Suprapubic skin (tissue), 4 donors: ENCODE measurements around the gene NEMP1. TPM values are rescaled to one million over a fixed set of nuclear protein-coding genes. Genes with fewer than 3 reads are reported as not detected.
A peak's percentile ranks its signal among the peaks of the same experiment; 100 is the strongest.
"Not testable (repeated sequence)": the region's sequence is repeated elsewhere in the genome, so short reads cannot be mapped to it uniquely, and the experiment has no call there.

Experiments used
- DNase-seq, 2 donors: peaks; one replicate each; pipeline ENCODE4 v3.0.0-alpha.2; 2019; ENCODE audit warnings: low spot score in 2 of 2
- H3K27ac ChIP-seq: fragments of 200-600 bp; sonication (generic); one replicate; pipeline ENCODE4 v1.5.1; 2019
- H3K27me3 ChIP-seq: fragments of 200-600 bp; sonication (generic); one replicate; pipeline ENCODE4 v1.5.1; 2019
- H3K36me3 ChIP-seq: fragments of 200-600 bp; sonication (generic); one replicate; pipeline ENCODE4 v1.5.1; 2019
- H3K4me1 ChIP-seq: fragments of 200-600 bp; sonication (generic); one replicate; pipeline ENCODE4 v1.5.1; 2019
- H3K4me3 ChIP-seq: fragments of 200-600 bp; sonication (generic); one replicate; pipeline ENCODE4 v1.5.1; 2019; ENCODE audit warnings: mild to moderate bottlenecking
- H3K9me3 ChIP-seq: fragments of 200-600 bp; sonication (generic); one replicate; pipeline ENCODE4 v1.5.1; 2019
- EP300 ChIP-seq: sonication (generic); formaldehyde crosslinking; IDR thresholded peaks from one replicate; pipeline ENCODE4 v1.6.1; 2017; ENCODE audit warnings: antibody characterized with exemption
- POLR2A ChIP-seq, 2 donors: fragments of 450-650 bp; IDR thresholded peaks; one replicate each; pipeline ENCODE4 v1.6.1; 2017; ENCODE audit warnings: antibody characterized with exemption in 2 of 2, mild to moderate bottlenecking in 2 of 2, moderate library complexity in 2 of 2
- POLR2AphosphoS5 ChIP-seq, 3 donors: sonication (generic); formaldehyde crosslinking; IDR thresholded peaks; one replicate each; pipeline ENCODE4 v1.6.1; 2017; ENCODE audit warnings: antibody characterized with exemption in 3 of 3
- WGBS: methylation state at CpG from one replicate; pipeline ENCODE4 v1.1.5; 2018; 5-methylcytosine and 5-hydroxymethylcytosine counted together
- total RNA-seq, 4 donors: library from RNA; depleted of rRNA; stranded (reverse); fragments of >200 nt; gene quantifications; one replicate each; pipeline ENCODE4 v1.1.0, GENCODE V29; 2016
- TF ChIP-seq, protein P1 (sequence below), 2 donors: fragments of 200-600 bp in 1 of 2; fragments of 450-650 bp in 1 of 2; sonication (generic) in 1 of 2; IDR thresholded peaks; one replicate each; pipeline ENCODE4 v1.5.1; 2016 to 2019; ENCODE audit warnings: antibody characterized with exemption in 2 of 2, mild to moderate bottlenecking in 1 of 2, moderate library complexity in 1 of 2

NEMP1 gene
- total RNA-seq, 4 donors from 2014 or later: 6.5 to 31.2 (median 9.5) TPM

DNA sequence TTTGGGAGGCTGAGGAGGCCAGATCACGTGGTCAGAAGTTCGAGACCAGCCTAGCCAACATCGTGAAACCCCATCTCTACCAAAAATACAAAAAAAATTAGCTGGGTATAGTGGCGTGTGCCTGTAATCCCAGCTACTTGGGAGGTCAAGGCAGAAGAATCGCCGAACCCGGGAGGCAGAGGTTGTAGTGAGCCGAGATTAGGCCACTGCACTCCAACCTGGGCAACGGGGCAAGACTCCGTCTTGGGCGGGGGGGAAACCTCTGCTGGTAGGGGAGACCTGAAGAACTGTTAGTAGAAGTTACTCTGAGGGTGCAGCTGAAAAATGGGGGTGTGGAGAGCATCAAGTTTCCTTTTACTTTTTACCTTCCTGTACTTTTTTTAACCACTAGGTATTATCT is 47.5 kb upstream of the NEMP1 start:
- Histone ChIP-seq H3K9me3 (no peaks in the 10 kb centered on the region), H3K4me3 (no peak overlapping the region), H3K27me3 (no peaks in the 10 kb centered on the region), H3K27ac (no peak overlapping the region), H3K36me3 (no peaks in the 10 kb centered on the region), H3K4me1 (peaks cover 40% of the 10 kb centered on the region)
- 88% methylated on average over 11 of the region's 11 CpGs for WGBS
- TF ChIP-seq POLR2AphosphoS5 (IDR thresholded peaks at IDR 0.05): no peak
- TF ChIP-seq POLR2A (IDR thresholded peaks at IDR 0.05): no peak
- TF ChIP-seq, protein P1, sequence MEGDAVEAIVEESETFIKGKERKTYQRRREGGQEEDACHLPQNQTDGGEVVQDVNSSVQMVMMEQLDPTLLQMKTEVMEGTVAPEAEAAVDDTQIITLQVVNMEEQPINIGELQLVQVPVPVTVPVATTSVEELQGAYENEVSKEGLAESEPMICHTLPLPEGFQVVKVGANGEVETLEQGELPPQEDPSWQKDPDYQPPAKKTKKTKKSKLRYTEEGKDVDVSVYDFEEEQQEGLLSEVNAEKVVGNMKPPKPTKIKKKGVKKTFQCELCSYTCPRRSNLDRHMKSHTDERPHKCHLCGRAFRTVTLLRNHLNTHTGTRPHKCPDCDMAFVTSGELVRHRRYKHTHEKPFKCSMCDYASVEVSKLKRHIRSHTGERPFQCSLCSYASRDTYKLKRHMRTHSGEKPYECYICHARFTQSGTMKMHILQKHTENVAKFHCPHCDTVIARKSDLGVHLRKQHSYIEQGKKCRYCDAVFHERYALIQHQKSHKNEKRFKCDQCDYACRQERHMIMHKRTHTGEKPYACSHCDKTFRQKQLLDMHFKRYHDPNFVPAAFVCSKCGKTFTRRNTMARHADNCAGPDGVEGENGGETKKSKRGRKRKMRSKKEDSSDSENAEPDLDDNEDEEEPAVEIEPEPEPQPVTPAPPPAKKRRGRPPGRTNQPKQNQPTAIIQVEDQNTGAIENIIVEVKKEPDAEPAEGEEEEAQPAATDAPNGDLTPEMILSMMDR (IDR thresholded peaks at IDR 0.05): no peak
- TF ChIP-seq EP300: no peak
- no peak for DNase-seq

GRCh38 chr12:57124261-57124877 is 45.8 kb upstream of the NEMP1 start:
- Histone ChIP-seq H3K4me1 (peaks cover 24% of the 10 kb centered on the region), H3K27me3 (no peaks in the 10 kb centered on the region), H3K9me3 (no peaks in the 10 kb centered on the region), H3K27ac (no peak overlapping the region), H3K4me3 (no peak overlapping the region), H3K36me3 (no peaks in the 10 kb centered on the region)
- WGBS: 14% methylated on average over 10 of the region's 10 CpGs
- no peak for TF ChIP-seq POLR2AphosphoS5 (IDR thresholded peaks at IDR 0.05)
- no peak for TF ChIP-seq EP300
- TF ChIP-seq, protein P1 (IDR thresholded peaks at IDR 0.05): peak; percentile 94 to 98
- no peak for TF ChIP-seq POLR2A (IDR thresholded peaks at IDR 0.05)
- peak in 1 of 2 donors; percentile 80 for DNase-seq

DNA sequence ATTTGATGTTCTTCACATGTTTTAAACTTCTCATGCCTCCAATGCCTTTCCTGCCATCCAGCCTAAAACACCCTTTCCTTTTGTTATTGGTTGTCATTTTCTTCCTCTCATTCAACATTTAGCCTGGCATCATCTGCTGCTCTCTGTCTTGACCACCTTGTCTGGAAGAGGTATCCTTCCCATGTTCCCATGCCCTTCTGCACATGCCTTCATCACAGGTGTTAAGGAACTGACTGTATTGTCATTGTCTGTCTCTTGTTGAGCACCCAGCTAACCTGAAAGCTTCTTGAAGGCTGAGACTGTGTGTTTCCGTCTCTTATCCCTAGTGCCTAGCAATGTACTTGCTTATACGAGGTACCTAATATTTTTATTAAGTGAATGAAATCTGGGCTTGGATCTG is 45.2 kb upstream of the NEMP1 start:
- Histone ChIP-seq H3K4me3 (no peak overlapping the region), H3K27ac (no peak overlapping the region), H3K36me3 (no peaks in the 10 kb centered on the region), H3K9me3 (no peaks in the 10 kb centered on the region), H3K27me3 (no peaks in the 10 kb centered on the region), H3K4me1 (peaks cover 21% of the 10 kb centered on the region)
- TF ChIP-seq POLR2A (IDR thresholded peaks at IDR 0.05) (no peak), EP300 (no peak), POLR2AphosphoS5 (IDR thresholded peaks at IDR 0.05) (no peak)
- TF ChIP-seq, protein P1 (IDR thresholded peaks at IDR 0.05): no peak
- DNase-seq: no peak
- 45% methylated on average over 2 of the region's 2 CpGs for WGBS

- not testable (repeated sequence) for H3K4me1 ChIP-seq, H3K9me3 ChIP-seq, H3K27ac ChIP-seq, H3K36me3 ChIP-seq, H3K4me3 ChIP-seq, DNase-seq, H3K27me3 ChIP-seq
- WGBS: 89% methylated on average over 11 of the region's 11 CpGs
Observed at GRCh38 chr12:57120718-57121117, 42.1 kb upstream of the NEMP1 start.

GRCh38 chr12:57119294-57120085 is 40.9 kb upstream of the NEMP1 start:
- Histone ChIP-seq H3K27me3 (no peaks in the 10 kb centered on the region), H3K4me3 (no peak overlapping the region), H3K9me3 (no peaks in the 10 kb centered on the region), H3K27ac (no peak overlapping the region), H3K4me1 (peaks cover 6% of the 10 kb centered on the region), H3K36me3 (no peaks in the 10 kb centered on the region)
- WGBS: 87% methylated on average over 5 of the region's 5 CpGs
- no peak for DNase-seq
- TF ChIP-seq EP300: no peak
- TF ChIP-seq, protein P1 (IDR thresholded peaks at IDR 0.05): no peak
- no peak for TF ChIP-seq POLR2A (IDR thresholded peaks at IDR 0.05)
- no peak for TF ChIP-seq POLR2AphosphoS5 (IDR thresholded peaks at IDR 0.05)
